ENCODE results near the gene IFITM1. TPM values are rescaled to one million over a fixed set of nuclear protein-coding genes. Genes with fewer than 3 reads are reported as not detected.
A peak's percentile ranks its signal among the peaks of the same experiment; 100 is the strongest.

IFITM1 gene
- total and polyA plus RNA-seq, 9 of the 15 experiments (the other 6 are each of a cell fraction or from before 2014, with no cell fraction given): 691 to 5,579 (median 974) TPM

- TF ChIP-seq RFX7 (CRISPR knock-in tag; IDR thresholded peaks at IDR 0.05) (no peak), SAFB2 (IDR thresholded peaks at IDR 0.05; ENCODE audit: borderline replicate concordance, low read depth, low read length, severe bottlenecking) (no peak), ZSCAN29 (IDR thresholded peaks at IDR 0.05) (no peak), PHB2 (IDR thresholded peaks at IDR 0.05; ENCODE audit: low read depth) (no peak), NR2C2 (CRISPR knock-in tag; IDR thresholded peaks at IDR 0.05) (no peak), NR2C2 (tag; IDR thresholded peaks at IDR 0.05) (no peak), CBX2 (IDR thresholded peaks at IDR 0.05; ENCODE audit: insufficient read depth, low read length, poor library complexity, severe bottlenecking) (no peak), ATF1 (CRISPR knock-in tag; IDR thresholded peaks at IDR 0.05) (no peak), ATF1 (tag; IDR thresholded peaks at IDR 0.05) (no peak), HDGF (IDR thresholded peaks at IDR 0.05) (no peak), ADNP (tag; IDR thresholded peaks at IDR 0.05) (no peak), ARID3A (IDR thresholded peaks at IDR 0.05; ENCODE audit: borderline replicate concordance, low read depth, low read length) (no peak), RAD51 (IDR thresholded peaks at IDR 0.05; ENCODE audit: borderline replicate concordance, low read depth) (no peak), HEY1 (CRISPR knock-in tag; IDR thresholded peaks at IDR 0.05; ENCODE audit: borderline replicate concordance) (no peak), GTF2E2 (tag; IDR thresholded peaks at IDR 0.05) (no peak), NR3C1 (CRISPR knock-in tag; IDR thresholded peaks at IDR 0.05) (no peak), NFATC3 (IDR thresholded peaks at IDR 0.05) (no peak), ARID2 (IDR thresholded peaks at IDR 0.05) (no peak), ZBTB1 (CRISPR knock-in tag; IDR thresholded peaks at IDR 0.05; ENCODE audit: borderline replicate concordance, low read depth) (no peak), ZNF436 (CRISPR knock-in tag; IDR thresholded peaks at IDR 0.05) (no peak), HIVEP1 (CRISPR knock-in tag; IDR thresholded peaks at IDR 0.05) (no peak), TGIF2 (CRISPR knock-in tag; IDR thresholded peaks at IDR 0.05) (no peak), ZBTB7A (IDR thresholded peaks at IDR 0.05; ENCODE audit: borderline replicate concordance, control insufficient read depth, low read depth, low read length) (peak; percentile 97), ZNF511 (CRISPR knock-in tag; IDR thresholded peaks at IDR 0.05) (no peak), TEAD2 (tag; IDR thresholded peaks at IDR 0.05) (no peak), SIRT6 (IDR thresholded peaks at IDR 0.05; ENCODE audit: low read depth, low read length) (no peak), MAZ (CRISPR knock-in tag; conservative IDR thresholded peaks at IDR 0.05 in 1 of 2, IDR thresholded peaks at IDR 0.05 in 1 of 2) (peak in 1 of 2 experiments; percentile 43; a peak in 1 of 4 replicates), SRF (CRISPR knock-in tag; IDR thresholded peaks at IDR 0.05) (peak in 1 of 2 experiments; percentile 33; a peak in 1 of 4 replicates), ESRRA (IDR thresholded peaks at IDR 0.05; ENCODE audit: borderline replicate concordance, low read depth) (no peak), SREBF1 (IDR thresholded peaks at IDR 0.05; ENCODE audit: borderline replicate concordance, low read depth, low read length) (no peak)
Measured at GRCh38 chr11:335779-336658, 22.2 kb downstream of the IFITM1 start (continued).

All from K562 (cell line).